Uterus (tissue), 2 donors: ENCODE data around the gene CD248.

Experiments used
- POLR2A ChIP-seq, 2 donors: fragments of 450-650 bp; IDR thresholded peaks; one replicate each; pipeline ENCODE4 v1.6.1; 2016; ENCODE audit warnings: antibody characterized with exemption in 2 of 2, mild to moderate bottlenecking in 1 of 2, moderate library complexity in 1 of 2
- TF ChIP-seq, protein P1 (sequence below), 4 experiments: fragments of 200-600 bp in 2 of 4; fragments of 450-650 bp in 2 of 4; sonication (generic) in 2 of 4; IDR thresholded peaks; one replicate each; pipeline ENCODE4 v1.5.1; 2016 to 2019; ENCODE audit warnings: antibody characterized with exemption in 4 of 4, mild to moderate bottlenecking in 2 of 4, moderate library complexity in 1 of 4

DNA sequence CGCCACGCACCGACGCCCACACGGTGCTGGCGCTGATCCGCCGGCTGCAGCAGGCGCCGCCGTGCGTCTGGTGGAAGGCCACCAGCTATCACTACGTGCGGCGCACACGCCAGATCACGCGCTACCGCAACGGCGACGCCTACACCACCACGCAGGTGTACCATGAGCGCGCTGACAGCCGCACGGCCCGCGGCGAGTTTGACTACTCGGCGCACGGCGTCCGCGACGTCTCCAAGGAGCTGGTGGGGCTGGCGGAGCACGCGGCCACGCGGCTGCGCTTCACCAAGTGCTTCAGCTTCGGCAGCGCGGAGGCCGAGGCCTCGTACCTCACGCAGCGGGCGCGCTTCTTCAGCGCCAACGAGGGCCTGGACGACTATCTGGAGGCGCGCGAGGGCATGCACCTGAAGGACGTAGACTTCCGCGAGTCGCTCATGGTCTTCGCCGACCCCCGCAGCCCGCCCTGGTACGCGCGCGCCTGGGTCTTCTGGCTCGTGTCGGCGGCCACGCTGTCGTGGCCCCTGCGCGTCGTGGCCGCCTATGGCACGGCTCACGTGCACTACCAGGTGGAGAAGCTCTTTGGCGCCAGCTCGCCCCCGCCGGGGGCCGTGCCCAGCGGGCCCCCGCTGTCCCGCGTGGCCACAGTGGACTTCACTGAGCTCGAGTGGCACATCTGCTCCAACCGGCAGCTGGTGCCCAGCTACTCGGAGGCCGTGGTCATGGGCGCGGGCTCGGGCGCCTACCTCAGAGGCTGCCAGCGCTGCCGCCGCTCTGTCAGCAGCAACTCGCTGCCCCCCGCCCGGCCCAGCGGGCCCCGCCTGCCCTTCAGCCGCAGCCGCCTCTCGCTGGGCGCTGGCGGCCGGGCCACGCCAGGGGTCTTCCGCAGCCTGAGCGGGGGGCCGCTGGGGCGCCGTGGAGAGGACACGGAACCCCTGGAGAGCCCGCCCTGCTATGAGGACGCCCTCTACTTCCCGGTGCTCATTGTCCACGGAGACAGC, 21.9 kb downstream of the CD248 start:
- TF ChIP-seq, protein P1, sequence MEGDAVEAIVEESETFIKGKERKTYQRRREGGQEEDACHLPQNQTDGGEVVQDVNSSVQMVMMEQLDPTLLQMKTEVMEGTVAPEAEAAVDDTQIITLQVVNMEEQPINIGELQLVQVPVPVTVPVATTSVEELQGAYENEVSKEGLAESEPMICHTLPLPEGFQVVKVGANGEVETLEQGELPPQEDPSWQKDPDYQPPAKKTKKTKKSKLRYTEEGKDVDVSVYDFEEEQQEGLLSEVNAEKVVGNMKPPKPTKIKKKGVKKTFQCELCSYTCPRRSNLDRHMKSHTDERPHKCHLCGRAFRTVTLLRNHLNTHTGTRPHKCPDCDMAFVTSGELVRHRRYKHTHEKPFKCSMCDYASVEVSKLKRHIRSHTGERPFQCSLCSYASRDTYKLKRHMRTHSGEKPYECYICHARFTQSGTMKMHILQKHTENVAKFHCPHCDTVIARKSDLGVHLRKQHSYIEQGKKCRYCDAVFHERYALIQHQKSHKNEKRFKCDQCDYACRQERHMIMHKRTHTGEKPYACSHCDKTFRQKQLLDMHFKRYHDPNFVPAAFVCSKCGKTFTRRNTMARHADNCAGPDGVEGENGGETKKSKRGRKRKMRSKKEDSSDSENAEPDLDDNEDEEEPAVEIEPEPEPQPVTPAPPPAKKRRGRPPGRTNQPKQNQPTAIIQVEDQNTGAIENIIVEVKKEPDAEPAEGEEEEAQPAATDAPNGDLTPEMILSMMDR (IDR thresholded peaks at IDR 0.05): no peak
- no peak for TF ChIP-seq POLR2A (IDR thresholded peaks at IDR 0.05)
